ENCODE measurements around the gene ATG7. TPM values are rescaled to one million over a fixed set of nuclear protein-coding genes. Genes with fewer than 3 reads are reported as not detected.

The ATG7 gene
- total RNA-seq, 1 experiment from 2014 or later = 29.3 TPM

DNA sequence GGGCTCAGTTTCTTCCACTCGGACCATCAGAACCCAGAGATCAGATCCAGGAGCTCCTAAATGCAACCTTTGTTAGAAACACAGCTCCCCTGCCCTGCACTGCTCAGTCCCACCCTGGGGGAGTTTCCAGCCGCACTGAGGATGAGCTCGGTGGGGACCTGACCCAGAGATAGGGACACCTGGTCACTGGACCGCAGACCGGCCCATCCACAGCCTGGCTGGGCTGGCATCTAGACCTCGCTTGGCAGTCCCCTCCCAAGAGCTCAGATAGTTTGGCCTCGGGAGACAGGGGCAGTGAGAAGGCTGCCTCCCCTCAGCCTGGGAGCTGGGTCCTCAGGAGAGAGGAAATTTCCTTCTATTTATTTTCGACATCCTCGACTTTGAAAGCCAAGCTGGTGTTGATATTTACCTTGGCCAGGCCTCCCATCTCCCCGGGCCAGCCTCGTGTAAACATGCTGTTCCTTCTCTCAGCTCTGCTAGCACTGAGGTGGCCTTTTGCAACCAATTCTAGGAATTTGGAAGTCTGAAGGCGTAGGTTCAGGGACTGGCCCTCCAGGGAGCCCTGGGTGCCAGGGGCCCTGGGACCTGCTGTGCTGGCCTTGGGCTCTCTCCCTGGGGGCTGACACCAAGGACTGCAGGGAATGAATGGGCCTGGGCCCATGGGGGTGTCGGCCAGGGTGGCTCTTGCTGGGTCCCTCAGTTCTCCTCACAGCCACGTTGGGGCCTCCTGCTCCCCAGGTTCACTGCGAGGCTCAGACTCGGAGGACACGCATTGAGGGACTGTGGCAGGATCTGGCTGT is 281.4 kb downstream of the ATG7 start (continued):
- TF ChIP-seq, protein P1, sequence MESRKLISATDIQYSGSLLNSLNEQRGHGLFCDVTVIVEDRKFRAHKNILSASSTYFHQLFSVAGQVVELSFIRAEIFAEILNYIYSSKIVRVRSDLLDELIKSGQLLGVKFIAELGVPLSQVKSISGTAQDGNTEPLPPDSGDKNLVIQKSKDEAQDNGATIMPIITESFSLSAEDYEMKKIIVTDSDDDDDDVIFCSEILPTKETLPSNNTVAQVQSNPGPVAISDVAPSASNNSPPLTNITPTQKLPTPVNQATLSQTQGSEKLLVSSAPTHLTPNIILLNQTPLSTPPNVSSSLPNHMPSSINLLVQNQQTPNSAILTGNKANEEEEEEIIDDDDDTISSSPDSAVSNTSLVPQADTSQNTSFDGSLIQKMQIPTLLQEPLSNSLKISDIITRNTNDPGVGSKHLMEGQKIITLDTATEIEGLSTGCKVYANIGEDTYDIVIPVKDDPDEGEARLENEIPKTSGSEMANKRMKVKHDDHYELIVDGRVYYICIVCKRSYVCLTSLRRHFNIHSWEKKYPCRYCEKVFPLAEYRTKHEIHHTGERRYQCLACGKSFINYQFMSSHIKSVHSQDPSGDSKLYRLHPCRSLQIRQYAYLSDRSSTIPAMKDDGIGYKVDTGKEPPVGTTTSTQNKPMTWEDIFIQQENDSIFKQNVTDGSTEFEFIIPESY (IDR thresholded peaks at IDR 0.05; ENCODE audit: extremely low read depth, insufficient replicate concordance, low read length) = no peak

DNA sequence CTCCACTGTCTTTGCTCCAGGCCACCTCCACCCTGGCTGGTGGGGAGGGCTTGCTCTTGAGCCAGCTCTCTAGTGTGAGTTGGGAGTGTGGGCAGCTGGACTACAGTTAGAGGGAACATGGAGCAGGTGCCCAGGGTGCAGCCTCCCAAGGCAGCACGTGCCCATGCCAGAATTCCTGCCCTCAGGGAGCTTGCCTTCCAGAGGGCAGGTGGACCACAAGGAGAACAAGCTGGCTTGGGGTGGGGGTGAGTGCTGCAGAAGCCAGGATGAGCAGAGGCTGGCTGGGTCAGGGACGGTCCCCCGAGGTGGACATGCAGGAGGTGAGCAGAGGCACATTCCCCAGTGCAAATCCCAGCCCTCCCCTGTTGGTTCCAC is 282.0 kb downstream of the ATG7 start:
- H3K79me2 ChIP-seq (ENCODE audit: insufficient read depth, low read length) = no peaks in the 10 kb centered on the region
- H3K27ac ChIP-seq (ENCODE audit: low read depth, low read length) = no peak overlapping the region
- no peaks in the 10 kb centered on the region for H3K27me3 ChIP-seq (ENCODE audit: insufficient read depth, low read length)
- TF ChIP-seq POLR2AphosphoS5 (IDR thresholded peaks at IDR 0.05; ENCODE audit: low read depth, low read length) (no peak), CEBPB (IDR thresholded peaks at IDR 0.05; ENCODE audit: low read depth) (no peak), SIN3A (IDR thresholded peaks at IDR 0.05; ENCODE audit: low read depth) (no peak), EZH2 (IDR thresholded peaks at IDR 0.05) (no peak), EZH2phosphoT487 (IDR thresholded peaks at IDR 0.05; ENCODE audit: borderline replicate concordance) (no peak), ZFX (IDR thresholded peaks at IDR 0.05) (no peak)
- TF ChIP-seq, protein P1 (IDR thresholded peaks at IDR 0.05; ENCODE audit: extremely low read depth, insufficient replicate concordance, low read length) = no peak
- TF ChIP-seq, protein P2, sequence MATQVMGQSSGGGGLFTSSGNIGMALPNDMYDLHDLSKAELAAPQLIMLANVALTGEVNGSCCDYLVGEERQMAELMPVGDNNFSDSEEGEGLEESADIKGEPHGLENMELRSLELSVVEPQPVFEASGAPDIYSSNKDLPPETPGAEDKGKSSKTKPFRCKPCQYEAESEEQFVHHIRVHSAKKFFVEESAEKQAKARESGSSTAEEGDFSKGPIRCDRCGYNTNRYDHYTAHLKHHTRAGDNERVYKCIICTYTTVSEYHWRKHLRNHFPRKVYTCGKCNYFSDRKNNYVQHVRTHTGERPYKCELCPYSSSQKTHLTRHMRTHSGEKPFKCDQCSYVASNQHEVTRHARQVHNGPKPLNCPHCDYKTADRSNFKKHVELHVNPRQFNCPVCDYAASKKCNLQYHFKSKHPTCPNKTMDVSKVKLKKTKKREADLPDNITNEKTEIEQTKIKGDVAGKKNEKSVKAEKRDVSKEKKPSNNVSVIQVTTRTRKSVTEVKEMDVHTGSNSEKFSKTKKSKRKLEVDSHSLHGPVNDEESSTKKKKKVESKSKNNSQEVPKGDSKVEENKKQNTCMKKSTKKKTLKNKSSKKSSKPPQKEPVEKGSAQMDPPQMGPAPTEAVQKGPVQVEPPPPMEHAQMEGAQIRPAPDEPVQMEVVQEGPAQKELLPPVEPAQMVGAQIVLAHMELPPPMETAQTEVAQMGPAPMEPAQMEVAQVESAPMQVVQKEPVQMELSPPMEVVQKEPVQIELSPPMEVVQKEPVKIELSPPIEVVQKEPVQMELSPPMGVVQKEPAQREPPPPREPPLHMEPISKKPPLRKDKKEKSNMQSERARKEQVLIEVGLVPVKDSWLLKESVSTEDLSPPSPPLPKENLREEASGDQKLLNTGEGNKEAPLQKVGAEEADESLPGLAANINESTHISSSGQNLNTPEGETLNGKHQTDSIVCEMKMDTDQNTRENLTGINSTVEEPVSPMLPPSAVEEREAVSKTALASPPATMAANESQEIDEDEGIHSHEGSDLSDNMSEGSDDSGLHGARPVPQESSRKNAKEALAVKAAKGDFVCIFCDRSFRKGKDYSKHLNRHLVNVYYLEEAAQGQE (IDR thresholded peaks at IDR 0.05; ENCODE audit: low read depth) = no peak
- no peak overlapping the region for H3K4me3 ChIP-seq (replicated peaks in 1 of 2; ENCODE audit: low read depth in 1 of 2, low read length in 2 of 2)
- ChIA-PET CTCF (no interaction called here), RAD21 (ENCODE audit: low non-redundant PET in 1 of 2, low total read pairs in 2 of 2, uncharacterized antibody in 2 of 2, unreplicated experiment in 2 of 2) (no interaction called here), POLR2A (no interaction called here)
- no peaks in the 10 kb centered on the region for H3K9me3 ChIP-seq (ENCODE audit: control insufficient read depth in 1 of 2, insufficient read depth in 1 of 2, low read depth in 1 of 2, low read length in 2 of 2)
- ATAC-seq (no peak), DNase-seq (ENCODE audit: low read depth, low spot score) (no peak)
- H3K36me3 ChIP-seq (ENCODE audit: control insufficient read depth in 1 of 2, insufficient read depth in 2 of 2, low read length in 2 of 2) = no peaks in the 10 kb centered on the region; a peak in 1 of 4 replicates
- BruUV-seq (replicated peaks) = no TSS peak
- no peak overlapping the region for H2AFZ ChIP-seq (ENCODE audit: low read depth, low read length, poor library complexity, severe bottlenecking)
- H3K9ac ChIP-seq (ENCODE audit: low read length) = no peak overlapping the region
- H3K4me2 ChIP-seq (ENCODE audit: low read length) = no peak overlapping the region
- H4K20me1 ChIP-seq (ENCODE audit: insufficient read depth) = peaks cover 7% of the 10 kb centered on the region; the same call in 1 of the 2 replicates
- H3K4me1 ChIP-seq (ENCODE audit: control insufficient read depth in 1 of 2, insufficient read depth in 2 of 2, low read length in 2 of 2) = peaks cover 6 to 7% of the 10 kb centered on the region in 2 experiments
- no peaks in the 10 kb centered on the region for H3K9me2 ChIP-seq (ENCODE audit: insufficient read depth)
- intact Hi-C loops (cut with micrococcal nuclease) = no loop called here

Data from HCT116 (cell line).